GM10248 (cell line): ENCODE measurements around the gene SPDYE18.
"Not testable (repeated sequence)": the region's sequence is repeated elsewhere in the genome, so short reads cannot be mapped to it uniquely, and the experiment has no call there.

Source experiments
- CTCF ChIA-PET: fragments of 300-600 bp; sonication (Branson Sonifier 250); formaldehyde crosslinking; extraction: SDS; loops from one replicate; lab custom pipeline; 2021; ENCODE audit warnings: antibody characterized with exemption; lab: Yijun Ruan, JAX
- POLR2A ChIA-PET: fragments of 350-650 bp; sonication (Branson Sonifier 250); formaldehyde crosslinking; extraction: SDS; loops from one replicate; lab custom pipeline; 2020; ENCODE audit warnings: antibody characterized with exemption; lab: Yijun Ruan, JAX
- DNase-seq: peaks from one replicate; pipeline ENCODE4 v3.0.0; 2012; ENCODE audit errors: extremely low spot score

Gene SPDYE18, protein sequence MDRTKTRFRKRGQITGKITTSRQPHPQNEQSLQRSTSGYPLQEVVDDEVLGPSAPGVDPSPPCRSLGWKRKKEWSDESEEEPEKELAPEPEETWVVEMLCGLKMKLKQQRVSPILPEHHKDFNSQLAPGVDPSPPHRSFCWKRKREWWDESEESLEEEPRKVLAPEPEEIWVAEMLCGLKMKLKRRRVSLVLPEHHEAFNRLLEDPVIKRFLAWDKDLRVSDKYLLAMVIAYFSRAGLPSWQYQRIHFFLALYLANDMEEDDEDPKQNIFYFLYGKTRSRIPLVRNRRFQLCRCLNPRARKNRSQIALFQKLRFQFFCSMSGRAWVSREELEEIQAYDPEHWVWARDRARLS

GRCh38 chr7:77062557-77062956 is at the start of gene SPDYE18:
SPDYE18 (minus strand) TSS chr7:77062558; CDS start chr7:77060512, 2,046 bp downstream.
- DNase-seq, CTCF ChIA-PET, POLR2A ChIA-PET: not testable (repeated sequence)

- CTCF ChIA-PET, DNase-seq, POLR2A ChIA-PET: not testable (repeated sequence)
Observed at GRCh38 chr7:77108362-77108761, 46.0 kb upstream of the SPDYE18 start.

DNA sequence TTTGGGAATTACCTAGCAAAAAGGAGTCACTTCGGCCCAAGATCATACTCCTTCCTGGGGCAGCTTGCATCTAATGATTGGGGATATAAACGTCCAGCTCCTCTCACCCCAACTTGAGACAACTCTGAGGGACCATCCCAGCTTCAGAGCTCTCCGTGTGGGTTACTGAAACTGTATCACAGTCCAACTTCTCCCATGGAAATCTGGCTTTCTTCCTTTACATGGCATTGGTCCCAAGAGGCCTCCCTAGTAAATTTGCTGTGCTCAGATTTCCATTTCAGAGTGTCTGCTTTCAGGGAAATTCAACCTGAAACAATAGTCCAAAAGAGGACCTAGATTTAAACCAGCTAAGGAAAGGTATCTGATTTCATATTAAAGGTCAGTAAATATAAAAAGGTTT is 45.3 kb upstream of the SPDYE18 start:
- POLR2A ChIA-PET, CTCF ChIA-PET, DNase-seq: not testable (repeated sequence)

DNA sequence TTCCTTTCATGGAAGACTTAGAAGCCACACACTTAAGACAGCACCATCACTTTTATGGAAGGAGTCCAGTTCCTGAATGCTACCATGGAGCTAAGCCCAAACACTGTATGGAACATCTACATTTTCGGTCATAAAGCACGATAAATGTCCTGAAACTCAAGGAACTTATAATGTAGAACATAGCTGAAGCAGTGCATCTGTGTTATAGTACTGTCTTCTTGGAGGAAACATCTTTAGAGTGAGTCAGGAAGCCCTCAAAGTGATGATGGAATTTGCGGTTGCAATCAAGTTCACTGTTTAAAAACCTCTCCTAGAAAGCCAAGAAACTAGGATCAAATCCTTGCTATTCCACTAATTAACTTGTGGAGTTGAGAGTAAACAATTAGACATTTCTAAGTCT is 43.5 kb upstream of the SPDYE18 start:
- CTCF ChIA-PET, POLR2A ChIA-PET, DNase-seq: not testable (repeated sequence)

GRCh38 chr7:77102671-77103070 is 40.3 kb upstream of the SPDYE18 start:
- DNase-seq, POLR2A ChIA-PET, CTCF ChIA-PET: not testable (repeated sequence)

GRCh38 chr7:77101187-77101586 is 38.8 kb upstream of the SPDYE18 start:
- POLR2A ChIA-PET, DNase-seq, CTCF ChIA-PET: not testable (repeated sequence)

- POLR2A ChIA-PET, DNase-seq, CTCF ChIA-PET: not testable (repeated sequence)
Observed at GRCh38 chr7:77100501-77100900, 38.1 kb upstream of the SPDYE18 start.

DNA sequence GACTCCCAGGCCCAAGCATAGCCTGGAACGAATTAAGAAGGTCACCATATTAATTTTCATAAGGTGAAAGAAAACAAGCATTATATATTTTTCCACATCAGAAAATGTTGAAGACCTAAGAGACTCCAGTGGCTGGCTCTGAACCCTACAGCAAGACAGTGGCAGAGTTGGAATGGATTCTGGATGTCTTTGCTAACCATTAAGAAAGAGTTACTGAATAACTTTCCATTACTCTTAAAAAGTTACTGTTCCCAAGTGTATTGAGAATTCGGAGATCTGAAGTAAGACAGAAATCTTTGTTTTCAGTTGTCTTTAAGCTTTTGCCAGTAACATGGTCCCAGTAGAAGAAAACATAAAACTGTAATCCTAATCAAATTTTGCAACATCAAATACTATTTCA is 29.9 kb upstream of the SPDYE18 start:
- CTCF ChIA-PET, POLR2A ChIA-PET, DNase-seq: not testable (repeated sequence)

DNA sequence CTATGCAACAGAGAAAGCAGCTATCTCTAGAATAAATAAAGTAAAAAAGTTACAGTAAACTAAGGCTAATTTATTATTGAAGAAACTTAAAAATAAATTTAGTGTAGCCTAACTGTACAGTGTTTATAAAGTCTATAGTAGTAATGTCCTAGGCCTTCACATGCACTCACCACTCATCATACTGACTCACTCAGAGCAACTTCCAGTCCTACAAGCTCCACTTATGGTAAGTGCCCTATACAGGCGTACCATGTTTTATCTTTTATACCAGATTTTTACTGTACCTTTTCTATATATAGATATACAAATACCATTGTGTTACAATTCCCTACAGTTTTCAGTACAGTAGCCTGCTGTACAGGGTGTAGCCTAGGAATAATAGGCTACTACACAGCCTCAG is 19.8 kb upstream of the SPDYE18 start:
- POLR2A ChIA-PET, DNase-seq, CTCF ChIA-PET: not testable (repeated sequence)

- POLR2A ChIA-PET, CTCF ChIA-PET, DNase-seq: not testable (repeated sequence)
Observed at GRCh38 chr7:77080236-77080635, 17.9 kb upstream of the SPDYE18 start.

GRCh38 chr7:77079624-77080023 is 17.3 kb upstream of the SPDYE18 start:
- CTCF ChIA-PET, DNase-seq, POLR2A ChIA-PET: not testable (repeated sequence)

DNA sequence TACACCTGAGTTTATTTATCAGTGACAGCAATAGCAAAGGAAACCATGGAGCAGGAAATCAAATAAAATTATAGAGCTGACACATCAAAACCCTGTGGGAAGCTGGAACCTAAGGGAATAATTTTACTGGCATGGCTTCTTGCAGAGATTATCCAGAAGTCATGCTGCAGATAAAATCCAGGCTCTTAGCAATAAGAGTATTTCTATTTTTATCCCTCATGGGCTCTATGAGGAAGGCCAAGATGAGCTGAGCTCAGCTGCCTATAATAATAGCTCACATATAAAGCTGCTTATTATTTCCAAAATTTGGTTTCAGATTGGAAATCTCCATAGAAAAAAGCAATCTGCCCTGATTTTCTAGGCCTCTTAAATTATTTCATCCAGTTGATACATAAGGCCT is 16.8 kb upstream of the SPDYE18 start:
- CTCF ChIA-PET, DNase-seq, POLR2A ChIA-PET: not testable (repeated sequence)

- CTCF ChIA-PET, DNase-seq, POLR2A ChIA-PET: not testable (repeated sequence)
Observed at GRCh38 chr7:77077060-77077459, 14.7 kb upstream of the SPDYE18 start.

GRCh38 chr7:77074786-77075396 is 12.5 kb upstream of the SPDYE18 start:
- DNase-seq, CTCF ChIA-PET, POLR2A ChIA-PET: not testable (repeated sequence)

DNA sequence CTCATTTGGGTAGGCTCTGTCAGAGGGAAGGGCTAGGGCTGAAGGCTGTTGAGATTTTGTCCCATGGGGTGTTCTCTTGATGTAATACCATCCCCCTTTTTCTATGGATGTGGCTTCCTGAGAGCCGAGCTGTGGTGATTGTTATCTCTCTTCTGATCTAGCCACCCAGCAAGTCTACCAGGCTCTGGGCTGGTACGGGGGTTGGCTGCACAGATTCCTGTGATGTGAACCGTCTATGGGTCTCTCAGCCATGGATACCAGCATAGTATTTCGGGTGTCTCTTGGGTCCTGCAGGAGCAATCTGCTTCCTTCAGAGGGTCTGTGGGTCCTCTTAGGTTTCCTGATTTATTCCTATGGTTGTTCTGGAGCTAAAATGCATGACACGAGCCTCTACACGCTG is 8.8 kb upstream of the SPDYE18 start:
- POLR2A ChIA-PET, DNase-seq, CTCF ChIA-PET: not testable (repeated sequence)

- DNase-seq, POLR2A ChIA-PET: not testable (repeated sequence)
Observed at GRCh38 chr7:77065869-77066268, 3.5 kb upstream of the SPDYE18 start.

DNA sequence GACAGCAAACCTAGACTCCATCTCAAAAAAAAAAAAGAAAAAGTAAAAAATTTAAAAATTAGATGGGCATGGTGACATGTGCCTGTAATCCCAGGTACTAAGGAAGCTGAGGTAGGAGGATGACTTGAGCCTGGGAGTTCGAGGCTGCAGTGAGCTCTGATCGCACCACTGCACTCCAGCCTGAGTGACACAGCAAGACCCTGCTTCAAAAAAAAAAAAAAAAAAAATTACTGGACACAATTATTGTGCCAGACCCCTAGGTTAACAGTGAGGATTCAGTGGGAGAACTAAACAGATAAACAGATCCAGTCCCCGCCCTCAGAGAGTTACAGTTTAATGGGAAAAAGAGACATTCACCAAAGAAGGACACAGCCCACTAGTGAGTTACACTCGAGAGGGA is 1.4 kb upstream of the SPDYE18 start:
- POLR2A ChIA-PET, CTCF ChIA-PET, DNase-seq: not testable (repeated sequence)

More at GRCh38 chr7:77065869-77066268, 3.5 kb upstream of the SPDYE18 start:
- CTCF ChIA-PET, result not testable (repeated sequence)

DNA sequence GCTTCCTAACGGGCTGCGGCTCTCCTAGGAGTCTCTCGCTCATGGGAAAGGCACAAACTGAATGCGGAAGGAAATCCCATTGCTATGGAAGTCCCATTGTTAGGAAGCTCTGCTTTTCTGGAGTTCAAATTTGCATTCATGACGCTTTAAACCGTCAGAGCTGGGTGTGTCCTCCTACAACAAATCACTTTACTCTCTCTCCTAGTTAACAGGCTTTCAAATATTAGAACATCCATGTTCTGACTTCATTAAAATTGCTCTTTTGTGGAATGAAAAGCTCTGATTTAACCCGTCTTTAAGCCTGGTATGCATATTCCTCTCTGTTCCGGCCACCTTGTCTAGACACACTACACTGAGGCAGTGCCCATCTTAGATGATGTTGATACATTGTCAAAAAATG is 30.1 kb downstream of the SPDYE18 start, which contains the start of gene SPDYE17:
Gene SPDYE17 (minus strand): TSS at position 101 of the 400 bp plus-strand sequence. CDS start 1,791 bp downstream, outside the sequence.
- POLR2A ChIA-PET, CTCF ChIA-PET, DNase-seq: not testable (repeated sequence)

DNA sequence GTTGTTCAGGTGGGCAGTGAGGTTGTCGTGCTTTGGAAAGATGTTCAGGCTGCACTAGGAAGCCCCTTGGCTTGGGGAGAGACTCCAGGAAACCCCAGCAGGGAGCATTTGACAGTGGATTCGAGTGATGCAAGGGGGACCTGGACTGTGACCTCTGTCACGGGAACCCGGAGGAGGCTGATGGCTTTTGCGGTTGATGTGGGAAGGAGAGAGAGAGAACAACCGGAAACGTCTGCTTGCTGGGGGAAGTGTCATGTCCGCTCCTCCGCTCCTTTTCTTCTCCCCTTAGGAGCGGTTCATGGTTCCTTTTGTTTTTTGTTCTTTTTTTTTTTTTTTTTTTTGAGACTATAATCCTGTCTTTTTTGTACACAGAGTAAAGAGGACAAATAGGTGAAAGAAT is 36.0 kb downstream of the SPDYE18 start:
- POLR2A ChIA-PET, CTCF ChIA-PET, DNase-seq: not testable (repeated sequence)
